ENCODE data around the gene STX18.
"Not testable (repeated sequence)": the region's sequence is repeated elsewhere in the genome, so short reads cannot be mapped to it uniquely, and the experiment has no call there.

Gene STX18

DNA sequence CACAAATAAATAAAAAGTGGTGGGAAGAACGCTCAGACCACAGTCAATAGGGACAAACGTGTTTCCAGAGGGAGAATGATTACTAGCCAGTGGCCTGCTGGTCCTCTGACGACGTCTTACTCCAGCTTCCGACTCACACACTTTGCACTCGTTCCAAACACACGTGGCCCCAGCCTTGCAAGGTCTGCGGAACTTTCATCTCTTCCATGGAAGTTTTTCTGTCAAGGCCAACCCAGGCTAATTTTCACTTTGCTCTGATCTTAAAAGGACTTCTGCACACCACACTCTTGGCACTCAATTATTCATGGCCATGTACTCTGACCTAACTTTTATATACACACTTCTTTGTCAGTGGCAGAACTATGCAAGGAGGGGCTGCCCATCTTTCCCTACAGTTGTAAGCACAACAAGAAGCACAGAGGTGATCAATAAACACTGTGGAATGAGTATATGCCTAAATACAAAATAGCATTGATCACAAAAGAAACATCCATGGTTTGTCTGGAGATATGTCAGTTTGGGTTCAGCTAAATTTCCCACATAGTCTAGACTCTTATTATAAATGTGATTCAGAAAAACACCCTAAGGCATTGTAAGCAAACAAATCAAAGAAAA lies 69.4 kb downstream of the STX18 start:
- Histone ChIP-seq H3K9me3 (no peaks in the 10 kb centered on the region), H3K4me1 (peaks cover 0 to 4% (median 1%) of the 10 kb centered on the region in 4 donors), H3K36me3 (peaks cover 26 to 38% (median 34%) of the 10 kb centered on the region in 3 donors), H3K4me3 (no peak overlapping the region), H3K27ac (no peak overlapping the region), H3K27me3 (no peaks in the 10 kb centered on the region)
- no peak for DNase-seq
- no peak for TF ChIP-seq CTCF (IDR thresholded peaks at IDR 0.05)
- intact Hi-C loops (cut with DNase I; ENCODE audit: low total_unique reads): no loop called here

DNA sequence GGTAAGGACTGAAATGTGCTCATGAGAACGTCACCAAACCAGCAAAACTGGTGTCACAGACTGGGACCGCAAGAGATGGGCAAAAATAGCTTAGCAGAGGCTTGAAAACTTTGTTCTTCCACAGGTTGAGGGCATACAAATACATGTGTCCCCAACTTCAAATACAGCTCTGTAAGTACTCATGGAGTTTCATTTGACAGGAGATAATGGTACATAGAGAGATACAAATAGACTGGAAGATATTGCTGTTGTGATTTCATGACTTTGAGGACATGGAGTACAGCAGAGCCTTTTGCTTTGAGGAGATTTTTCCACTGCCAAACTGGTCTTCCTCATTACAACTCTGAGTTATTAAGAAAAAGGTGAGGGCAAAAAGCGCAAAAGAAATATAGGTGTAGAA lies 70.7 kb downstream of the STX18 start:
- intact Hi-C loops (cut with DNase I; ENCODE audit: low total_unique reads): no loop called here
- no peak for DNase-seq
- Histone ChIP-seq H3K27ac (no peak overlapping the region), H3K4me1 (peaks cover 0 to 4% (median 0%) of the 10 kb centered on the region in 4 donors), H3K36me3 (peaks cover 37 to 51% (median 46%) of the 10 kb centered on the region in 3 donors), H3K9me3 (no peaks in the 10 kb centered on the region), H3K27me3 (no peaks in the 10 kb centered on the region), H3K4me3 (no peak overlapping the region)
- TF ChIP-seq CTCF (IDR thresholded peaks at IDR 0.05): no peak

- intact Hi-C loops (cut with DNase I; ENCODE audit: low total_unique reads): no loop called here
- H3K4me3 ChIP-seq: no peak overlapping the region
Observed at GRCh38 chr4:4470208-4470607, 71.6 kb downstream of the STX18 start.

DNA sequence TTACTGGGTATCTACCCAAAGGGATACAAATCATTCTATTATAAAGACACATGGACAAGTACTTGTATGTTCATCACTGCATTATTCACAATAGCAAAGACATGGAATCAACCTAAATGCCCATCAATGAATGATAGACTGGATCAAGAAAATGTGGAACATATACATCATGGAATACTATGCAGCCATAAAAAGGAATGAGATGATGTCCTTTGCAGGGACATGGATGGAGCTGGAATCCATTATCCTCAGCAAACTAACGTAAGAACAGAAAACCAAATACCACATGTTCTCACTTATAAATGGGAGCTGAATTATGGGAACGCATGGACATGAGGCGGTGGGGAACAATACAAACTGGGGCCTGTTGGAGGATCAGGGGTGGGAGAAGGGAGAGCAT lies 76.6 kb downstream of the STX18 start:
- H3K27me3 ChIP-seq; H3K4me3 ChIP-seq; H3K9me3 ChIP-seq; H3K27ac ChIP-seq; DNase-seq; H3K4me1 ChIP-seq; intact Hi-C loops (cut with DNase I; ENCODE audit: low total_unique reads): not testable (repeated sequence)
- peaks cover 42 to 55% (median 46%) of the 10 kb centered on the region in 3 donors for H3K36me3 ChIP-seq

More at GRCh38 chr4:4470208-4470607, 71.6 kb downstream of the STX18 start:
- no peaks in the 10 kb centered on the region for H3K27me3 ChIP-seq
- no peak overlapping the region for H3K27ac ChIP-seq
- peaks cover 0 to 4% (median 0%) of the 10 kb centered on the region in 4 donors for H3K4me1 ChIP-seq
- no peak for TF ChIP-seq CTCF (IDR thresholded peaks at IDR 0.05)
- H3K36me3 ChIP-seq: peaks cover 47 to 61% (median 54%) of the 10 kb centered on the region in 3 donors
- H3K9me3 ChIP-seq: no peaks in the 10 kb centered on the region
- DNase-seq: no peak

- peaks cover 30 to 53% (median 31%) of the 10 kb centered on the region in 3 donors for H3K36me3 ChIP-seq
- no peak overlapping the region for H3K4me3 ChIP-seq
- no peaks in the 10 kb centered on the region for H3K27me3 ChIP-seq
- intact Hi-C loops (cut with DNase I; ENCODE audit: low total_unique reads): no loop called here
- H3K27ac ChIP-seq: no peak overlapping the region
- no peak for DNase-seq
- no peaks in the 10 kb centered on the region for H3K4me1 ChIP-seq
- H3K9me3 ChIP-seq: no peaks in the 10 kb centered on the region
- no peak for TF ChIP-seq CTCF (IDR thresholded peaks at IDR 0.05)
Observed at GRCh38 chr4:4462970-4463369, 78.9 kb downstream of the STX18 start.

GRCh38 chr4:4461850-4462249 lies 80.0 kb downstream of the STX18 start:
- TF ChIP-seq CTCF (IDR thresholded peaks at IDR 0.05): no peak
- no peak for DNase-seq
- intact Hi-C loops (cut with DNase I; ENCODE audit: low total_unique reads): no loop called here
- Histone ChIP-seq H3K4me3 (no peak overlapping the region), H3K36me3 (peaks cover 27 to 53% (median 36%) of the 10 kb centered on the region in 3 donors), H3K9me3 (no peaks in the 10 kb centered on the region), H3K4me1 (no peaks in the 10 kb centered on the region), H3K27ac (no peak overlapping the region), H3K27me3 (no peaks in the 10 kb centered on the region)
